Stimulated activated CD4-positive, alpha-beta T cell treated with anti-CD3 and anti-CD28 coated beads, Interleukin-12 subunit alpha, Interleukin-12 subunit beta, amount 100 ng/mL, for 24 hours (primary cell): ENCODE data around the gene CIITA.

Experiments
- DNase-seq, 2 experiments: peaks; one replicate each; pipeline ENCODE4 v3.0.0-alpha.2; 2020; ENCODE audit warnings: low read depth in 2 of 2

Gene CIITA

GRCh38 chr16:10880594-10881452 is 3.8 kb downstream of the CIITA start:
- DNase-seq = no peak

DNA sequence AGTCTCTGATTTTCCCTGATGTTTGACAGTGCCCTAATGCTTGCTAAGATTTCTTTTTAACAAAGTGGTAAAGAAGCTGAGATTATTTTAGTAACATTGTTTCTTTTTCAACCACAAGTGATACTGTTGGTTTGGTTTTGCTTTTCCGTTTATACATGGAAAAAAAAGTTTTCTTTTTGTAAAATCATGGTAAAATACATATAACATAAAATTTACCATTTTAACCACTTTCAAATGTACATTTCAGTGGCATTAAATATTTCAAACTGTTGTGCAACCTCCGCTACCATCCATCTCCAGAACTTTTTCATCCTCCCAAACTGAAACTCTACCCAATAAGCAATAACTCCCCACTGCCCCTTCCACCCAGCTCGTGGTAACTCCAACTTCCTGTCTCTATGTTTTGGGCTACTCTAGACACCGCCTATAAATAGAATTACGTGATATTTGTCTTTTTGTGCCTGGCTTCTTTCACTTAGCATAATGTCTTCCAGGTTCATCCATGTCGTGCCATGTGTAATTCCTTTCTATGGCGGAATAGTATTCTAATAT is 4.6 kb downstream of the CIITA start:
- DNase-seq = no peak

DNA sequence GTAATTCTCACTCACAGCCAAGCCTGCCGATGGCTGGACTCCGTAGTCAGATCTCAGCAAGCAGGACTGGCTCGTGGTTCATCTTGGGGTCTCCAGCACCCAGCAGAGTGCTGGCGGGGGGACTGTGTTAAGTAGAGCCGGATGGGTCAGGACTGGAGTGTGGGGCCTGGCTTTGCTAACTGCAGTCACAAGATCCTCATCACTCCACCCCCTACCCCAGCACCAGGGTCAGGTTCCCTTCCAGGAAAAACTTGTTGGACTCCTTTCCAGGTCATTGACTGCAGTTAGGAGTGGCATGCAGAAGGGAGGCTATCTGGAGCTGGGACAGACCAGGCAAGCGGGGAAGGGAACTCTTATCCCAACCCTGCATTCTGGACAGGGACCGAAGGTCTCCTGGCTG is 6.0 kb downstream of the CIITA start:
- DNase-seq = no peak

DNA sequence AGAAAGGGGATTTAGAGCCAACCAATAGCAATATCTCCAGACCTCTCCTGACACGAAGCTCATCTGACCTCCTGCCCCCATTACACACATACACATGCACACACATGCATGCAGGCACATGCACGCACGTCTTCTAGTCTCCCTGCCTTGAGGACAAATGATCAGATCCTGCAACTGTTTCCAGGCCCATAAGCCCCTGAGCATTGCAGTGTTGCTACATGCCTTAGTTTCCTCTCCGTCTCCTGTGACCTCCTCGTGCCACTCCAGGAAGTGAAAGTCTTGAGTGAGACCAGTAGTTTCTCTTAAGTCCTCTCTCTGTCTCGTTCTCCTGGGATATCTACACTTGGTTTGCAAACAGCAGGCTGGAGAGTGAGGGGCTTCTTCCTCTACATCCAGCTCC is 8.2 kb downstream of the CIITA start:
- DNase-seq = no peak

- DNase-seq = no peak
Measured at GRCh38 chr16:10888320-10888937, 11.4 kb downstream of the CIITA start.

- no peak for DNase-seq
Measured at GRCh38 chr16:10889855-10890254, 12.9 kb downstream of the CIITA start.

DNA sequence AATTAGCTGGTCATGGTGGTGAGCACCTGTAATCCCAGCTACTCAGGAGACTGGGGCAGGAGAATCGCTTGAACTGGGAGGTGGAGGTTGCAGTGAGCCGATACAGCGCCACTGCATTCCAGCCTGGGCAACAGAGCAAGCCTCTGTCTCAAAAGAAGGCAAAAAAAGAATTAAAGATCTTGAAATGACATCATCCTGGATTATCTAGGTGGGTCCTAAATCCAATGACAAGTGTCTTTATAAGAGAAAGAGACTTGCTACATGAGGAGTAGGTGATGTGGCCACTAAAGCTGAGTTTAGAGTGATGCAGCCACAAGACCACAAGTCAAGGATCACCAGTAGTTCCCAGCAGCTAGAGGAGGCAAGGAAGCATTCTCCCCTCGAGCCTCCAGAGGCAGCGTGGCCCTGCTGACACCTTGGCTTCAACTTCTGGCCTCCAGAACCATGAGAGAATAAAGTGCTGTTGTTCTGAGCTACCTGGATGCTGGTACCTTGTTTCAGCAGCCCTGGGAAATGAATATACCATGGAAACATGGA is 15.8 kb downstream of the CIITA start:
- no peak for DNase-seq

DNA sequence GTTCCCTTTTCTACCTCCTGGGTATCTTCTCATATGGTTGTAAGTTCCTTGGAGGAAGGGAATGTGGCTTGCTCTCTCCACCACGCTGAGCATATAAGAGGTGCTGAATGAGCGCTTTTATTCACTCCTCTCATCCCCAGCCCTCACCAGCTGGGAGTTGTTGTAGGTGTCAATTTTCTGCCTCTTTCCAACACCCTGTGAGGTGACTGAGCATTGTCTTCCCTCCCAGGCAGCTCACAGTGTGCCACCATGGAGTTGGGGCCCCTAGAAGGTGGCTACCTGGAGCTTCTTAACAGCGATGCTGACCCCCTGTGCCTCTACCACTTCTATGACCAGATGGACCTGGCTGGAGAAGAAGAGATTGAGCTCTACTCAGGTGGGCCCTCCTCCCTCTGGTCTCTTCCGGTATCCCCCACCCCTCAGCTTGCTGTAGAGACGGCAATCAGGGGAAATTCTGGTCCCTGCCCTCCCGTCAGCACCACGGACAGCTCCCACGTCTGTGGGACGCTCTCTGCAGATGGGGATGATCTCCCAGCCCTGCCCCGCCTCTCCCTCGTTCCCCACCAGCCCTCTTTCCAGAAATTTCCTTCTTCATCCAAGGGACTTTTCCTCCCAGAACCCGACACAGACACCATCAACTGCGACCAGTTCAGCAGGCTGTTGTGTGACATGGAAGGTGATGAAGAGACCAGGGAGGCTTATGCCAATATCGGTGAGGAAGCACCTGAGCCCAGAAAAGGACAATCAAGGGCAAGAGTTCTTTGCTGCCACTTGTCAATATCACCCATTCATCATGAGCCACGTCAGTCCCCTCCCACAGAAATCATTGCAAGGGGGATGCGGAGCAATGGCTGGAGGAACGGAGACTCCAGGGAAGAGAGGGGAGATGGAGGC is 18.3 kb downstream of the CIITA start:
- DNase-seq = no peak

DNA sequence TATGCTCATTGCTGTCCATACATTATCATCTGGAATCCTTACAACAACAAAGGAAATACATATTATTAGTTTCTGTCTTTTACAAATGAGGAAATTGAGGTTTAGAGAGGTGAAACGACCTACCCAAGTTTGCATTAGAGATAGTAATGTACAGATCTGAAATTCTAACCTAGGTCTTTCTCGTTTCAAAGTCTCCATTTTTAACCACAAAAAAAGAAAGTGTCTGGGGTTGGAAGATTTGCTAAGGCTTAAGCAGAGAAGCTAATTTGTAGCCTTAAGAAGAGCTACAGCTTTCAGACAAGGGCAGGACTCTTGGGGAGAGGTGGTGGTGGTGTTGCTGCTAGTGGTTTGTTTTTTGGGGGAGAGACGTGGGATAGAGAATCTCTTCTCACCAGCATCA is 19.2 kb downstream of the CIITA start:
- DNase-seq = no peak

DNA sequence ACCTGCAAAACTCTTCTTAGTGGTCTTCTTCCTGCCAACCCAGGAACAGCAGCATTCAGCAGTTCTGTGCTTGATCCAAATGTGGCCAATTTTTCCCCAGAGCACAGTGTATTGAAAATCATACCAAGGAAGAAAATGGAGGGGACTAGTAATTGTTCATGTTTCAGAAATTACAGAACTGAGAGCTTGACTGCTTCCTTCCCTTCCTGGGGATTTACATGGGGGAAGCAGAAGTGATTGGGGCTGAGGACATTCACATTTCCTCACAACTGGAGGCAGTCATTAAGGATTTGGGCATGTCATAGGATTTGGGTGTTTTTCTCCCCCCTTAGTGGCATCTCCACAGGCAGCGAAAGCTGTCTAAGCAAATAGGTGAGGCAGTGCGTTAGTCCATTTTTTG is 19.7 kb downstream of the CIITA start:
- DNase-seq = no peak

- no peak for DNase-seq
Measured at GRCh38 chr16:10897134-10897533, 20.1 kb downstream of the CIITA start.

DNA sequence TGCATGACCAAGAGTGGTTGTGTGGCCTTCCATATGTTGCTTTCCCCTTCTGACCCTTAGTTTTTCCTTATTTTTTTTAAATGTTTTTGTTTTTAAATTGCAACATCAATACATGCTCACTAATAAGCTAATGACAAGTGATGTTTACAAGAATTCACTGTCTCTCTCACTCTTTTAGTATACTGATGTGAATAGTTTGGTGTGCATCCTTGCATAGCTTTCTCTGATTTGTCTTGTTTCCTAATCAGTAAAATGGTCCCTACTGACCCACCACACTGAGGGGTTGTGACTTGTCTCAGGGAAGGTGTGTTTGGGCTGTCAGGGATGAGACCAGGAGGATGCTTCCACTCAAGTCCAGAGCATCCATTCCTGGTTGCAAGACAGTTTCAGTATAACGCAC is 26.0 kb downstream of the CIITA start:
- DNase-seq = no peak

DNA sequence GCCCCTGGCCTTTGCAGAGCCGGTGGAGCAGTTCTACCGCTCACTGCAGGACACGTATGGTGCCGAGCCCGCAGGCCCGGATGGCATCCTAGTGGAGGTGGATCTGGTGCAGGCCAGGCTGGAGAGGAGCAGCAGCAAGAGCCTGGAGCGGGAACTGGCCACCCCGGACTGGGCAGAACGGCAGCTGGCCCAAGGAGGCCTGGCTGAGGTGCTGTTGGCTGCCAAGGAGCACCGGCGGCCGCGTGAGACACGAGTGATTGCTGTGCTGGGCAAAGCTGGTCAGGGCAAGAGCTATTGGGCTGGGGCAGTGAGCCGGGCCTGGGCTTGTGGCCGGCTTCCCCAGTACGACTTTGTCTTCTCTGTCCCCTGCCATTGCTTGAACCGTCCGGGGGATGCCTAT is 29.5 kb downstream of the CIITA start:
- no peak for DNase-seq

GRCh38 chr16:10906914-10907756 is 30.1 kb downstream of the CIITA start:
- DNase-seq = no peak

DNA sequence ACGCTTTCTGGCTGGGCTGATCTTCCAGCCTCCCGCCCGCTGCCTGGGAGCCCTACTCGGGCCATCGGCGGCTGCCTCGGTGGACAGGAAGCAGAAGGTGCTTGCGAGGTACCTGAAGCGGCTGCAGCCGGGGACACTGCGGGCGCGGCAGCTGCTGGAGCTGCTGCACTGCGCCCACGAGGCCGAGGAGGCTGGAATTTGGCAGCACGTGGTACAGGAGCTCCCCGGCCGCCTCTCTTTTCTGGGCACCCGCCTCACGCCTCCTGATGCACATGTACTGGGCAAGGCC is 30.7 kb downstream of the CIITA start:
- DNase-seq = no peak

- no peak for DNase-seq
Measured at GRCh38 chr16:10911267-10911666, 34.3 kb downstream of the CIITA start.

GRCh38 chr16:10916534-10916933 is 39.5 kb downstream of the CIITA start:
- DNase-seq = no peak

GRCh38 chr16:10918294-10919002 is 41.4 kb downstream of the CIITA start:
- DNase-seq = peak; percentile 60 to 90

- no peak for DNase-seq
Measured at GRCh38 chr16:10919003-10919351, 42.0 kb downstream of the CIITA start.

- DNase-seq = no peak
Measured at GRCh38 chr16:10920726-10921427, 43.9 kb downstream of the CIITA start.
